Measurements from ENCODE around the gene FASN. TPM values are rescaled to one million over a fixed set of nuclear protein-coding genes. Genes with fewer than 3 reads are reported as not detected.

Gene FASN
- total RNA-seq, 6 experiments from 2014 or later = 108 to 138 (median 112) TPM

GRCh38 chr17:82070611-82071010, 27.4 kb downstream of the FASN start:
- H3K36me3 Mint-ChIP-seq (ENCODE audit: low read depth) = no peaks in the 10 kb centered on the region
- no peaks in the 10 kb centered on the region for H3K9me3 Mint-ChIP-seq
- H3K4me1 Mint-ChIP-seq (ENCODE audit: low read depth) = no peaks in the 10 kb centered on the region
- H3K27me3 Mint-ChIP-seq (ENCODE audit: insufficient read depth) = peaks cover 8% of the 10 kb centered on the region
- TF ChIP-seq CTCF (IDR thresholded peaks at IDR 0.05) = no peak
- no peak for DNase-seq
- no peak overlapping the region for H3K27ac Mint-ChIP-seq
- no peak overlapping the region for H3K4me3 Mint-ChIP-seq

DNA sequence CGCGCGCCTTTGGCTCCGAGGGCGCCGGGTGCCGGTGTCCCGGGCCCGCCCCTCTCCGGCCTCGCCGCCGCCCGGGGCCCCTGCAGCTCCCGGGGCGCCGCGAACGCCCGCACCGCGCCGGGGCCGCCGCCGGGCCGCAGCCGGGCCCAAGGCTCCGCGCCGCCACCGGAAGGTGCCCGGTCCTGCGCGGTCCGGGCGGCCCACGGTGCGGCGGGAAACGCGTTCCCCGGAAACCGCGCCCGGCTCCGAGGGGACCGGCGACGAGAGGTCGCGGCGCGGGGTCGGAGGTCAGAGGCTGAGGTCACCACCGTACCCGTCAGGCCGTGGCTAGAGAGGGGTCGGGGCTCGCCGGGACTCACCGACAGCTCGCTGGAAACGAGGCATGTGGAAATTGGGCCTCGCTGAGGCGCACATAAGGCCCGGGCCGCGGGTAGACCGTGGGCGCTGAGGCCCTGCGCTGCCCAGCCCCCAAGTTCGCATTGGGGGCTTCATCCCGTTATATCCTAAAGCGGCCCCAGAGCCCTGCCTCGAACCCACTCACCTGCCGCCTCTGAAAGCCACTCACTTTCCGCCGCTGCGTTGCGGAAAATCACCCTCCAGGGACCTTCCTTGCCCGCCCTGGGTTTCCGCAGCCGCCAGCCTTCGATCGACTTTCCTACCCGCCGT, 32.3 kb downstream of the FASN start, which contains the start of gene DUS1L:
Gene DUS1L (minus strand): TSS at position 167 of the 666 bp plus-strand sequence. CDS start 745 bp downstream, outside the sequence.
- TF ChIP-seq CTCF (IDR thresholded peaks at IDR 0.05) = no peak
- Mint-ChIP-seq H3K9me3 (no peaks in the 10 kb centered on the region), H3K4me3 (peak within 1 kb of the TSS; percentile 76), H3K4me1 (ENCODE audit: low read depth) (no peaks in the 10 kb centered on the region), H3K36me3 (ENCODE audit: low read depth) (no peaks in the 10 kb centered on the region), H3K27me3 (ENCODE audit: insufficient read depth) (peaks cover 4% of the 10 kb centered on the region; the same call in 1 of the 2 replicates), H3K27ac (peak within 1 kb of the TSS; percentile 56)
- DNase-seq = no peak

DNA sequence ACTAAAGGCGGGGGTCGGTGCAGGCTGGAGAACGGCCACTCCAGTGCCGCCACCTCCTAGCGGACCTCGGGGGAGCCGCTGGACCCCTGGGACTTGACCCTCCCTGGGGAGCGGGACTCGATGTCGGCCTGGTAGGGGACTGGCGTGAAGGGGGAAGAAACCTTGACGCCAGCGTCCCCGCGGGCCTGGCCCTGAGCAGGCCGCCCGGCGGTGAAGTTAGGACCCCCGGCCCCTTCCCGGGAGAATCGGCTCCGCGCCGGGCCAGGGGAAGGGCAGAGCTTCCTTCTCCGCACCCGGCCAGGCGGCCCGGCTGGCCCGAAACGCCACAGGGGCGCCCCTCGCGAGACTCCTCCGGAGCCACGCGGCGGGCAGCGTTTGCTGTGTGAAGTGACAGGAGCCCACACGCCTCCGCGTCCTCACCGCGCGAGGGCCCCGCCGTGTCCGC, 32.8 kb downstream of the FASN start:
- TF ChIP-seq CTCF (IDR thresholded peaks at IDR 0.05) = no peak
- Mint-ChIP-seq H3K9me3 (no peaks in the 10 kb centered on the region), H3K36me3 (ENCODE audit: low read depth) (peaks cover 1% of the 10 kb centered on the region; the same call in 1 of the 2 replicates), H3K27ac (no peak overlapping the region), H3K4me1 (ENCODE audit: low read depth) (no peaks in the 10 kb centered on the region), H3K27me3 (ENCODE audit: insufficient read depth) (peaks cover 5% of the 10 kb centered on the region; the same call in 1 of the 2 replicates), H3K4me3 (peak overlapping the region; percentile 76)
- no peak for DNase-seq

- DNase-seq = no peak
- TF ChIP-seq CTCF (IDR thresholded peaks at IDR 0.05) = no peak
- Mint-ChIP-seq H3K36me3 (ENCODE audit: low read depth) (peaks cover 4% of the 10 kb centered on the region; the same call in 1 of the 2 replicates), H3K4me1 (ENCODE audit: low read depth) (no peaks in the 10 kb centered on the region), H3K4me3 (peak overlapping the region; percentile 76), H3K27me3 (ENCODE audit: insufficient read depth) (peaks cover 8% of the 10 kb centered on the region; the same call in 1 of the 2 replicates), H3K9me3 (no peaks in the 10 kb centered on the region), H3K27ac (0 out of 2 replicates have a peak overlapping the region, but pooled peaks have one; percentile 7)
Observed at GRCh38 chr17:82064433-82065192, 33.4 kb downstream of the FASN start.

DNA sequence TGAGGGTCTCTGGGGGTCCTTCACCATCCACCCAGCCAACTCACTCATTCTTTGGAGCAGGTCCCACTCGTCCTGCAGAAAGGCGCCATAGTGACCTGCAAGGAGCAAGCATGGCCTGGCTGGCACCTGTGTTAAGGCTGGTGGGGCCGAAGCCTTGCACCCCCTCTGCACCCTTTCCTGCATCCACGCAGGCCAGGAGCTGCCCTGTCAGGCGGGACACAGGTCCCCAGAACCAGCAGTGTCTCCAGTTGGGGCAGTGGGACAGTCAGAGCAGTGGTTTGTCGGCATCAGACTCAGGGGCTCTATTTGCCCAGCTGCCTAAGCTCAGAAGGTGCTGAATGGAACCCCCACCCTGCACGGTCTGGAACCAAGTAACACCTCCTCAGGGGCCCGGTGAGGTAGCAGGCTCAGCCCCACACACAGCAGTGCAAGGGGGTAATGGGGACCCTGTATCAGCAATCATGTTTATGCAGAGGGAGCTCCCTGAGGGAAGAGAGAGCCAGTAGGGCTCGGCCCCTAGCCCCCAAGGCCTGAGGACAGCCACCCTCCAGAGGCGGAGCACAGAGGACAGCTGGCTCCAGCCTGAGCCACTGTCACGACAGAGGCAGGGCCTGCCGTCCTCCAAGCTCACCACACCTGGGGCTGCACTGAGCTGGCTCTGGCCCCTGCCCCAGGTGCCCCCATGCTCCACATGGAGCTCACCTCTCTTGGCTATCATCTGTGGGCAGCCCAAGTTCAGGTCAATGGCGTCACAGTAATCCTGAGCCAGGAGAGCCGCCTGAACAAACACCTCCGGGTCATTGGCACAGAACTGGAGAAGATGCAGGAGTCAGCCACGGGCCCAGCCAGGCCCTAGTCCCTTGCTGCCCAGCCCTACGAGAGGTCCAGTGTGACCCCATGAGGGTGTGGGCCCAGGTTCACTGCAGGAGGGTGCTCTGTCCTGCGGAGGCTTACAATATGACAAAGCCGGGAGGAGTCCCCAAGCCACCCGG, 34.3 kb downstream of the FASN start:
- no peak for DNase-seq
- H3K27me3 Mint-ChIP-seq (ENCODE audit: insufficient read depth) = peaks cover 8% of the 10 kb centered on the region; the same call in 1 of the 2 replicates
- no peak for TF ChIP-seq CTCF (IDR thresholded peaks at IDR 0.05)
- H3K9me3 Mint-ChIP-seq = no peaks in the 10 kb centered on the region
- no peaks in the 10 kb centered on the region for H3K4me1 Mint-ChIP-seq (ENCODE audit: low read depth)
- no peak overlapping the region for H3K27ac Mint-ChIP-seq
- peaks cover 4% of the 10 kb centered on the region; the same call in 1 of the 2 replicates for H3K36me3 Mint-ChIP-seq (ENCODE audit: low read depth)
- peak overlapping the region; percentile 76 for H3K4me3 Mint-ChIP-seq

Data from HFFc6 (cell line).